Endothelial cell of umbilical vein (primary cell): ENCODE results near the gene CYSLTR2. TPM values are rescaled to one million over a fixed set of nuclear protein-coding genes. Genes with fewer than 3 reads are reported as not detected.

Experiments
- BruUV-seq: library from RNA; stranded (reverse); fragments of 400-500 nt; replicated peaks from 2 replicates; lab custom pipeline; 2021; lab: Mats Ljungman, UMichigan
- CTCF ChIA-PET: fragments of 300-600, 350-600 bp; sonication (Branson Sonifier 250); formaldehyde crosslinking; loops from one replicate; lab custom pipeline; 2021; ENCODE audit warnings: antibody characterized with exemption, inconsistent platforms; lab: Charles Lee
- POLR2A ChIA-PET: fragments of 300-600, 350-600 bp; sonication (Branson Sonifier 250); formaldehyde crosslinking; loops from one replicate; lab custom pipeline; 2021; ENCODE audit warnings: antibody characterized with exemption, inconsistent platforms; lab: Charles Lee
- DNase-seq: peaks from one replicate; pipeline ENCODE4 v3.0.0-alpha.2; 2011; ENCODE audit warnings: low read depth, low spot score
- FAIRE-seq: peaks from 2 replicates; lab custom pipeline; 2011; peaks lifted over from hg19 to GRCh38; lab: Jason Lieb, UNC
- H2AFZ ChIP-seq: 2 replicates; pipeline ENCODE4 v1.6.0; 2012; ENCODE audit warnings: low read depth, low read length, control low read depth, inconsistent platforms
- H3K27ac ChIP-seq: 2 replicates; pipeline ENCODE4 v1.5.1; 2011; ENCODE audit warnings: low read depth, mild to moderate bottlenecking, control low read depth, low read length, moderate library complexity; ENCODE audit not compliant: insufficient read depth
- H3K27me3 ChIP-seq, 2 experiments: 2 replicates each; pipeline versions ENCODE4 v1.6.0 to v1.6.1; 2011; ENCODE audit warnings: low read length in 2 of 2, mixed read lengths in 1 of 2; ENCODE audit not compliant: control insufficient read depth in 2 of 2, insufficient read depth in 2 of 2
- H3K36me3 ChIP-seq, 2 experiments: 2 replicates in 1 of 2; 3 replicates in 1 of 2; pipeline ENCODE4 v1.5.1; 2011; ENCODE audit warnings: low read length in 2 of 2, mild to moderate bottlenecking in 1 of 2, moderate library complexity in 1 of 2; ENCODE audit not compliant: control insufficient read depth in 2 of 2, insufficient read depth in 2 of 2; ENCODE audit errors: extremely low read depth in 1 of 2
- H3K4me1 ChIP-seq: 3 replicates; pipeline ENCODE4 v1.5.1; 2011; ENCODE audit warnings: mild to moderate bottlenecking, low read length; ENCODE audit not compliant: control insufficient read depth, insufficient read depth; ENCODE audit errors: extremely low read depth
- H3K4me2 ChIP-seq: 2 replicates; pipeline ENCODE4 v1.6.1; 2011; ENCODE audit warnings: low read length, control low read depth, mixed read lengths; ENCODE audit not compliant: insufficient read depth
- H3K4me3 ChIP-seq, 3 experiments: fragments of 200-600 bp in 1 of 3; sonication (generic), shearing (Covaris generic) in 1 of 3; replicated peaks in 1 of 3; 2 replicates each; pipeline ENCODE4 v1.5.1; 2011 to 2016; ENCODE audit warnings: control low read depth in 3 of 3, low read length in 3 of 3, mild to moderate bottlenecking in 2 of 3, inconsistent platforms in 1 of 3, low read depth in 1 of 3, moderate library complexity in 1 of 3; ENCODE audit not compliant: insufficient read depth in 1 of 3
- H3K79me2 ChIP-seq: 2 replicates; pipeline ENCODE4 v1.6.0; 2012; ENCODE audit warnings: low read length, inconsistent platforms; ENCODE audit not compliant: control insufficient read depth, insufficient read depth
- H3K9ac ChIP-seq: replicated peaks from 2 replicates; pipeline ENCODE3; 2011; ENCODE audit warnings: low read length, control low read depth; ENCODE audit not compliant: insufficient read depth; ENCODE audit errors: extremely low read depth
- H3K9me1 ChIP-seq: replicated peaks from 3 replicates; pipeline ENCODE4 v1.6.0; 2011; ENCODE audit warnings: mild to moderate bottlenecking, low read length; ENCODE audit not compliant: control insufficient read depth, insufficient read depth; ENCODE audit errors: extremely low read depth
- H3K9me3 ChIP-seq: replicated peaks from 2 replicates; pipeline ENCODE4 v1.5.1; 2012; ENCODE audit warnings: low read length, inconsistent platforms; ENCODE audit not compliant: control insufficient read depth, insufficient read depth
- H4K20me1 ChIP-seq: replicated peaks from 2 replicates; pipeline ENCODE3; 2011; ENCODE audit warnings: mild to moderate bottlenecking, low read length; ENCODE audit not compliant: control insufficient read depth, insufficient read depth; ENCODE audit errors: extremely low read depth
- CTCF ChIP-seq, 2 donors: IDR thresholded peaks; 1 replicate in 1 of 2; 2 replicates in 1 of 2; pipeline ENCODE4 v1.5.1; 2011; ENCODE audit warnings: low read length in 2 of 2, mild to moderate bottlenecking in 2 of 2, moderate library complexity in 2 of 2, control low read depth in 1 of 2, inconsistent platforms in 1 of 2, low read depth in 1 of 2; ENCODE audit not compliant: insufficient read depth in 1 of 2; ENCODE audit errors: extremely low read depth in 1 of 2
- EZH2 ChIP-seq: IDR thresholded peaks from 2 replicates; pipeline ENCODE4 v1.6.1; 2012; ENCODE audit warnings: borderline replicate concordance, low read depth, mild to moderate bottlenecking, moderate library complexity, low read length, inconsistent platforms; ENCODE audit not compliant: severe bottlenecking
- GATA2 ChIP-seq: IDR thresholded peaks from 2 replicates; pipeline ENCODE4 v1.7.0; 2011; ENCODE audit warnings: low read depth, mild to moderate bottlenecking, moderate library complexity, mixed read lengths, low read length; ENCODE audit not compliant: insufficient read length, insufficient read depth
- JUN ChIP-seq: IDR thresholded peaks from 2 replicates; pipeline ENCODE4 v1.6.1; 2011; ENCODE audit warnings: borderline replicate concordance, low read depth; ENCODE audit not compliant: insufficient read length, insufficient read depth
- POLR2A ChIP-seq: IDR thresholded peaks from 2 replicates; pipeline ENCODE4 v1.6.1; 2012; ENCODE audit warnings: low read depth, mild to moderate bottlenecking, control low read depth, low read length
- POLR2AphosphoS5 ChIP-seq: IDR thresholded peaks from 2 replicates; pipeline ENCODE4 v1.6.1; 2012; ENCODE audit warnings: low read depth, mild to moderate bottlenecking, control low read depth, low read length, moderate library complexity; ENCODE audit not compliant: insufficient read depth
- dilution Hi-C: fragments of 300-500 bp; cut with MboI; formaldehyde crosslinking; loops from one replicate; pipeline ENCODE4 v1.15.0; 2019; ENCODE audit warnings: low sequenced_read_pairs; ENCODE audit not compliant: extremely low pct_ligation_motif_present
- intact Hi-C: fragments of 100-400 bp; cut with micrococcal nuclease; formaldehyde crosslinking; loops from one replicate; pipeline ENCODE4 v1.10.0; 2022
- polyA plus RNA-seq, 4 experiments: library from polyadenylated mRNA; depleted of rRNA in 3 of 4; stranded (reverse) in 3 of 4; unstranded in 1 of 4; fragments of >200 nt; gene quantifications; 2 replicates each; pipeline versions ENCODE4 v1.2.1 to v1.2.3, GENCODE V29; 2011 to 2012; ENCODE audit warnings: missing spikeins in 1 of 4
- total RNA-seq: library from RNA; stranded (reverse); gene quantifications from 2 replicates; pipeline ENCODE4 v1.2.3, GENCODE V29; 2021

Gene CYSLTR2
- total and polyA plus RNA-seq, 2 donors (not counting 3 experiments of a cell fraction or from before 2014, with no cell fraction given): 0.10 to 0.31 TPM

- H3K36me3 ChIP-seq: no peaks in the 10 kb centered on the region
- no peak overlapping the region for H2AFZ ChIP-seq
- TF ChIP-seq JUN: no peak
- no peak for TF ChIP-seq EZH2
- TF ChIP-seq POLR2A: no peak
- TF ChIP-seq GATA2: no peak
- no peak for TF ChIP-seq CTCF (IDR thresholded peaks at IDR 0.05; ENCODE audit: extremely low read depth in 1 of 2, insufficient read depth in 1 of 2, low read depth in 1 of 2, low read length in 2 of 2)
- H3K4me3 ChIP-seq: no peak overlapping the region
- intact Hi-C loops: no loop called here
- ChIA-PET POLR2A (no interaction called here), CTCF (no interaction called here)
- no peak overlapping the region for H3K9ac ChIP-seq
- no TSS peak for BruUV-seq
- H3K27ac ChIP-seq: no peak overlapping the region
- no peaks in the 10 kb centered on the region for H3K9me3 ChIP-seq
- FAIRE-seq (no peak), DNase-seq (no peak)
- peaks cover 10% of the 10 kb centered on the region for H3K4me1 ChIP-seq
- H3K9me1 ChIP-seq: no peaks in the 10 kb centered on the region
- dilution Hi-C loops: no loop called here
- H3K4me2 ChIP-seq: no peak overlapping the region
- no peaks in the 10 kb centered on the region for H3K79me2 ChIP-seq
- H3K27me3 ChIP-seq: peaks cover 0 to 19% of the 10 kb centered on the region in 2 experiments
- no peaks in the 10 kb centered on the region for H4K20me1 ChIP-seq
These were observed 29.7 kb upstream of the CYSLTR2 start for GRCh38 chr13:48624016-48624415.

GRCh38 chr13:48624858-48625257 is 28.9 kb upstream of the CYSLTR2 start:
- Histone ChIP-seq H3K4me2 (no peak overlapping the region), H4K20me1 (no peaks in the 10 kb centered on the region), H3K9me3 (no peaks in the 10 kb centered on the region), H3K27me3 (peaks cover 0 to 19% of the 10 kb centered on the region in 2 experiments), H2AFZ (no peak overlapping the region), H3K36me3 (no peaks in the 10 kb centered on the region), H3K4me1 (peaks cover 10% of the 10 kb centered on the region), H3K9me1 (no peaks in the 10 kb centered on the region), H3K79me2 (no peaks in the 10 kb centered on the region), H3K9ac (no peak overlapping the region), H3K27ac (no peak overlapping the region), H3K4me3 (no peak overlapping the region)
- FAIRE-seq (no peak), DNase-seq (peak; percentile 52)
- intact Hi-C loops: no loop called here
- dilution Hi-C loops: no loop called here
- ChIA-PET CTCF (no interaction called here), POLR2A (interaction anchor here (1.5 kb wide), 1 partner anchor 24 kb away, joined by 6 read pairs; no protein-coding TSS in a partner anchor)
- BruUV-seq: no TSS peak
- TF ChIP-seq CTCF (IDR thresholded peaks at IDR 0.05; ENCODE audit: extremely low read depth in 1 of 2, insufficient read depth in 1 of 2, low read depth in 1 of 2, low read length in 2 of 2): no peak
- no peak for TF ChIP-seq POLR2A
- no peak for TF ChIP-seq POLR2AphosphoS5
